KMS-11 (cell line): ENCODE results near the gene CDC123.
"Not testable (repeated sequence)": the region's sequence is repeated elsewhere in the genome, so short reads cannot be mapped to it uniquely, and the experiment has no call there.

Experiments used
- H2AFZ ChIP-seq: fragments of 200-600 bp; sonication (generic); 2 replicates; pipeline ENCODE4 v1.6.1; 2016; ENCODE audit warnings: antibody characterized with exemption, mixed run types, low read depth
- H3K27ac ChIP-seq: fragments of 200-600 bp; sonication (generic); 2 replicates; pipeline ENCODE4 v1.6.1; 2016; ENCODE audit warnings: mild to moderate bottlenecking, mixed run types
- H3K27me3 ChIP-seq: fragments of 200-600 bp; sonication (generic); 2 replicates; pipeline ENCODE4 v1.6.1; 2017; ENCODE audit warnings: mild to moderate bottlenecking, low read depth, mixed run types, moderate library complexity; ENCODE audit not compliant: insufficient read depth
- H3K36me3 ChIP-seq: fragments of 200-600 bp; sonication (generic); 2 replicates; pipeline ENCODE4 v1.6.1; 2017; ENCODE audit warnings: mild to moderate bottlenecking, mixed run types; ENCODE audit not compliant: insufficient read depth
- H3K4me1 ChIP-seq: fragments of 200-600 bp; sonication (generic); 2 replicates; pipeline ENCODE4 v1.6.1; 2016; ENCODE audit warnings: mild to moderate bottlenecking, low read depth, mixed run types; ENCODE audit not compliant: poor library complexity, severe bottlenecking
- H3K4me2 ChIP-seq: fragments of 200-600 bp; sonication (generic); 2 replicates; pipeline ENCODE4 v1.7.0; 2016; ENCODE audit warnings: mild to moderate bottlenecking, mixed run types
- H3K4me3 ChIP-seq: fragments of 200-600 bp; sonication (generic); IDR thresholded peaks from 2 replicates; pipeline ENCODE4 v1.6.1; 2017; ENCODE audit warnings: low read depth, low read length, mixed read lengths; ENCODE audit not compliant: insufficient read depth
- H3K79me2 ChIP-seq: fragments of 200-600 bp; sonication (generic); 2 replicates; pipeline ENCODE4 v1.6.1; 2016; ENCODE audit warnings: low read depth, mixed run types; ENCODE audit not compliant: insufficient read depth
- H3K9ac ChIP-seq: fragments of 200-600 bp; sonication (generic); 2 replicates; pipeline ENCODE4 v1.6.1; 2016; ENCODE audit warnings: mild to moderate bottlenecking, mixed run types
- H4K20me1 ChIP-seq: fragments of 200-600 bp; sonication (generic); 2 replicates; pipeline ENCODE4 v1.6.1; 2016; ENCODE audit warnings: mild to moderate bottlenecking, mixed run types; ENCODE audit not compliant: insufficient read depth
- TF ChIP-seq, protein P1 (sequence below): fragments of 200-600 bp; sonication (generic); conservative IDR thresholded peaks from 2 replicates; pipeline ENCODE4 v1.6.1; 2017; ENCODE audit warnings: low read depth, mild to moderate bottlenecking, antibody characterized with exemption, low read length, moderate library complexity, mixed read lengths

Gene CDC123

DNA sequence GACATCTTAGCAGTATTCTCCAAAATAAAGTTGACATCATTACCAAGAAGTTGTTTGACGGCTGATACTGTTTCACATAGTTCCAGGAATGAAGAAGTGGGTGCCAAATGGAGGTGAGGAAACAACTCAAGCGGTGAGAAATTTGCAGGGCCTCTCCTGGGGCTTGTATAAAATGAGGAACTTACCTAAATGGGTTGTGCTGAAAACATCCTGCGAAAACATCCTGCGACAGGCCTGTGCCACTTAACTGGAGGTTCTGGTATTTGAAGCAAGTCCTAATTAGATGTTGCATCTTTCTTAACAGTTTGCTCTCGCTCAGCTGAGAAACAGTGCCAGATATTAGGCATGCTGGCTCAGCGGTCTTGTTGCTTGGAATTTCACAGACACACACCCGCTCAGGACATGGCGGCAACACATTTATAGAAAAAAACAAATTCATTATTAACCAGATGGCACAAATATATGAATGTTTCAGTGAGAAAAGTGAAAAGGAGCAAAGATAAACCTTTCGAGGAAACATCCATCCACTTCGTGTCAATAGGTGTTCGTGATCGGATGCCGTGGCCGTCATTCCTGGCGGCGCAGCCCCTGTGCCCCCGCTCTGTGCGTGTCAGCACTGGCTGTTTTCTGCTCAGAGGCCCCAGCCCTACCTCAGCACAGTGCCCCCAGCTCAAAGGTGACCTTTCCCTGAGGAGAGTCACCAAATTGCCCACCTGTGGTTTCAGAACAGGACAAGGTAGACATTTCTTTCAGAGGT lies 48.1 kb downstream of the CDC123 start:
- TF ChIP-seq, protein P1, sequence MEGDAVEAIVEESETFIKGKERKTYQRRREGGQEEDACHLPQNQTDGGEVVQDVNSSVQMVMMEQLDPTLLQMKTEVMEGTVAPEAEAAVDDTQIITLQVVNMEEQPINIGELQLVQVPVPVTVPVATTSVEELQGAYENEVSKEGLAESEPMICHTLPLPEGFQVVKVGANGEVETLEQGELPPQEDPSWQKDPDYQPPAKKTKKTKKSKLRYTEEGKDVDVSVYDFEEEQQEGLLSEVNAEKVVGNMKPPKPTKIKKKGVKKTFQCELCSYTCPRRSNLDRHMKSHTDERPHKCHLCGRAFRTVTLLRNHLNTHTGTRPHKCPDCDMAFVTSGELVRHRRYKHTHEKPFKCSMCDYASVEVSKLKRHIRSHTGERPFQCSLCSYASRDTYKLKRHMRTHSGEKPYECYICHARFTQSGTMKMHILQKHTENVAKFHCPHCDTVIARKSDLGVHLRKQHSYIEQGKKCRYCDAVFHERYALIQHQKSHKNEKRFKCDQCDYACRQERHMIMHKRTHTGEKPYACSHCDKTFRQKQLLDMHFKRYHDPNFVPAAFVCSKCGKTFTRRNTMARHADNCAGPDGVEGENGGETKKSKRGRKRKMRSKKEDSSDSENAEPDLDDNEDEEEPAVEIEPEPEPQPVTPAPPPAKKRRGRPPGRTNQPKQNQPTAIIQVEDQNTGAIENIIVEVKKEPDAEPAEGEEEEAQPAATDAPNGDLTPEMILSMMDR, result no peak
- no peak overlapping the region for H2AFZ ChIP-seq
- H3K4me1 ChIP-seq, result no peaks in the 10 kb centered on the region
- H3K27ac ChIP-seq, result no peak overlapping the region
- H3K36me3 ChIP-seq, result no peaks in the 10 kb centered on the region
- no peaks in the 10 kb centered on the region for H3K27me3 ChIP-seq
- H3K4me2 ChIP-seq, result no peak overlapping the region
- H4K20me1 ChIP-seq, result no peaks in the 10 kb centered on the region
- H3K79me2 ChIP-seq, result no peaks in the 10 kb centered on the region; the same call in 1 of the 2 replicates
- no peak overlapping the region for H3K9ac ChIP-seq
- H3K4me3 ChIP-seq, result no peak overlapping the region

DNA sequence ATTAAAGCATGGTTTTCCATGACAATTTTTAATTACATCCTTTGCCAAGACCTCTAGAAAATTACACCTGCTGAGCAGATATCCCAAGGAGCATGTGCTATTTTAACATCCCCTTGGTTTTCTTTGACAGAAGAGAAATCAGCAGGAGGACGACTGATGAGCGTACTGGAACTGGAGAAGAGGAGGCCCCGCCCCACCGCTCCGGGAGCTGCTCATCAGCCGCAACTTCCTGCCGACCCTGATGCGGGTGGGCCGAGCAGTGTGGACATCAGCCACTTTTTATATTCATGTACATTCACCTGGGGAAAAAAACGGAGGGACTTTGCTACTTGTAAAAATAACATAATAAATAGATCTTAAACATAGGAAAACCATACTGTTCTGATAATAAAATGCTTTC lies 54.2 kb downstream of the CDC123 start:
- no peak overlapping the region for H3K9ac ChIP-seq
- H3K27ac ChIP-seq, result no peak overlapping the region
- TF ChIP-seq, protein P1, result no peak
- H3K36me3 ChIP-seq, result no peaks in the 10 kb centered on the region
- no peaks in the 10 kb centered on the region for H3K27me3 ChIP-seq
- no peaks in the 10 kb centered on the region for H4K20me1 ChIP-seq
- no peaks in the 10 kb centered on the region for H3K4me1 ChIP-seq
- H2AFZ ChIP-seq, result no peak overlapping the region
- H3K4me2 ChIP-seq, result no peak overlapping the region
- no peaks in the 10 kb centered on the region for H3K79me2 ChIP-seq
- H3K4me3 ChIP-seq, result no peak overlapping the region

DNA sequence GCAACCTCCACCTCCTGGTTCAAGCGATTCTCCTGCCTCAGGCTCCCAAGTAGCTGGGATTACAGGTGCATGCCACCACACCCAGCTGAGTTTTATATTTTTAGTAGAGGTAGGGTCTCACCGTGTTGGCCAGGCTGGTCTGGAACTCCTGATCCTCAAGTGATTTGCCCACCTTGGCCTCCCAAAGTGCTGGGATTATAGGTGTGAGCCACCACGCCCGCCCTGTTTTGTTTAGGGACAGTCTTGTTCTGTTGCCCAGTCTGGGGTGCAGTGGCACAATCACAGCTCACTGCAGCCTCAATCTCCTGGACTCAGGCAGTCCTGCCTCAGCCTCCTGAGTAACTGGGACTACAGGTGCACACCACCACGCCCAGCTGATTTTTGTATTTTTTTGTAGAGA lies 54.7 kb downstream of the CDC123 start:
- not testable (repeated sequence) for H3K27me3 ChIP-seq, H3K4me2 ChIP-seq, H3K36me3 ChIP-seq, H3K27ac ChIP-seq, H3K4me1 ChIP-seq, H3K79me2 ChIP-seq, H2AFZ ChIP-seq, H3K4me3 ChIP-seq, H3K9ac ChIP-seq, H4K20me1 ChIP-seq

DNA sequence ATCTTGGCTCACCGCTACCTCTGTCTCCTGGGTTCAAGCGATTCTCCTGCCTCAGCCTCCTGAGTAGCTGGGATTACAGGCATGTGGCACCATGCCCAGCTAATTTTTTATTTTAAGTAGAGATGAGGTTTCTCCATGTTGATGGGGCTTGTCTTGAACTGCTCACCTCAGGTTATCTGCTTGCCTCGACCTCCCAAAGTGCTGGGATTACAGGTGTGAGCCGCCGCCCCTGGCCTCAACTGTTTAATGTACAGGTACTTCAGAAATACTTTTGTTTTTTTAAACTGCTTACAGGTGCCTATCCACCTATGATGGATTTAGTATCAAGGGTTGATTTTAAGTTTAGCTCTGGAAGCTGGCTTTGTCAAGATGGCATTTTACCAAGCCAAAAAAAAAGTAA lies 55.6 kb downstream of the CDC123 start:
- no peak overlapping the region for H2AFZ ChIP-seq
- H3K79me2 ChIP-seq, result no peaks in the 10 kb centered on the region
- no peaks in the 10 kb centered on the region for H3K36me3 ChIP-seq
- no peak overlapping the region for H3K9ac ChIP-seq
- H3K4me2 ChIP-seq, result no peak overlapping the region
- TF ChIP-seq, protein P1, result no peak
- H3K27me3 ChIP-seq, result no peaks in the 10 kb centered on the region
- H3K27ac ChIP-seq, result no peak overlapping the region
- H4K20me1 ChIP-seq, result no peaks in the 10 kb centered on the region
- no peak overlapping the region for H3K4me3 ChIP-seq
- H3K4me1 ChIP-seq, result no peaks in the 10 kb centered on the region

DNA sequence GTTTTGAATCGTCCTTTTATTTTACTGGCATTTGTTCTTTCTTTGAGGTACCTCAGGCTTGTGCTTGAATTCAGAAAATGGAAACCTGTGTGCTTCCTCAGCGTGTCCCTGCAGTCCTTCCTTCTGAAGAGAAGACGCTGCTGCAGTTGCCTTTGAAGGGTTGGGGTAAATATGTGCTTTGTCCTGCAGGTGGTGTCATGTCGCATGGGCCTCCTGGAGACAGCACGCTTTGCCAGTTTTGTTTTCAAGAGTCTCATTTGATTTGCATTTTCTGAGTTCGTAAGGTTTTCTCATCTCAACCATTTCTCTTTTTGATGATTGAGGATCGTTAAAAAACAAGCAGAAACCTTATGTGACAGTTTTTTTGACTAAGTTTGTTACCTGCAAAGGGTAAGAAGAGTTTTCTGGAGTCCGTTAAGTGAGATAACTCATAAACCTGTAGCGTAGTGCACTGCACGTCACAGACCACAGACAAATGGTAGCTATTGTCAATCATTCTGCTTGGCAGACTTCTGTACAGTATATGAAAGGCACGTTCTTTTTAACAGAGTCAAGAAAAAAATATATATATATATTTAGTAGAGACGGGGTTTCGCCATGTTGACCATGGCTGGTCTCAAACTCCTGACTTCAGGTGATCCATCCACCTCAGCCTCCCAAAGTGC lies 57.0 kb downstream of the CDC123 start:
- Histone ChIP-seq H3K9ac (no peak overlapping the region), H3K79me2 (no peaks in the 10 kb centered on the region), H2AFZ (no peak overlapping the region), H3K4me1 (no peaks in the 10 kb centered on the region), H3K4me2 (no peak overlapping the region), H3K36me3 (no peaks in the 10 kb centered on the region), H3K4me3 (no peak overlapping the region), H3K27me3 (no peaks in the 10 kb centered on the region), H3K27ac (no peak overlapping the region), H4K20me1 (no peaks in the 10 kb centered on the region)
- TF ChIP-seq, protein P1, result peak; percentile 63; the same call in 1 of the 2 replicates
